ENCODE measurements around the gene SLC47A1. TPM values are rescaled to one million over a fixed set of nuclear protein-coding genes. Genes with fewer than 3 reads are reported as not detected.
"Not testable (repeated sequence)": the region's sequence is repeated elsewhere in the genome, so short reads cannot be mapped to it uniquely, and the experiment has no call there.

SLC47A1 gene
- total RNA-seq, 1 donor from 2014 or later, result 1.1 TPM

- H3K4me3 Mint-ChIP-seq (ENCODE audit: low read depth), result peak overlapping the region; percentile 75
- peaks cover 1% of the 10 kb centered on the region for H3K4me1 Mint-ChIP-seq (ENCODE audit: low read depth)
- H3K27ac Mint-ChIP-seq, result no peak overlapping the region
- peak; percentile 16 for DNase-seq (ENCODE audit: low spot score, unreplicated experiment)
- TF ChIP-seq CTCF (IDR thresholded peaks at IDR 0.05; ENCODE audit: unreplicated experiment), result no peak
- no peaks in the 10 kb centered on the region for H3K36me3 Mint-ChIP-seq (ENCODE audit: insufficient read depth)
- H3K27me3 Mint-ChIP-seq, result peaks cover 48% of the 10 kb centered on the region
- no peaks in the 10 kb centered on the region for H3K9me3 Mint-ChIP-seq (ENCODE audit: low read depth)
Measured at GRCh38 chr17:19579867-19580565, 46.4 kb downstream of the SLC47A1 start.

- peaks cover 48% of the 10 kb centered on the region for H3K27me3 Mint-ChIP-seq
- H3K27ac Mint-ChIP-seq; H3K9me3 Mint-ChIP-seq (ENCODE audit: low read depth); H3K4me1 Mint-ChIP-seq (ENCODE audit: low read depth); DNase-seq (ENCODE audit: low spot score, unreplicated experiment); H3K36me3 Mint-ChIP-seq (ENCODE audit: insufficient read depth): not testable (repeated sequence)
- peak overlapping the region; percentile 75 for H3K4me3 Mint-ChIP-seq (ENCODE audit: low read depth)
Measured at GRCh38 chr17:19580566-19580920, 46.9 kb downstream of the SLC47A1 start.

DNA sequence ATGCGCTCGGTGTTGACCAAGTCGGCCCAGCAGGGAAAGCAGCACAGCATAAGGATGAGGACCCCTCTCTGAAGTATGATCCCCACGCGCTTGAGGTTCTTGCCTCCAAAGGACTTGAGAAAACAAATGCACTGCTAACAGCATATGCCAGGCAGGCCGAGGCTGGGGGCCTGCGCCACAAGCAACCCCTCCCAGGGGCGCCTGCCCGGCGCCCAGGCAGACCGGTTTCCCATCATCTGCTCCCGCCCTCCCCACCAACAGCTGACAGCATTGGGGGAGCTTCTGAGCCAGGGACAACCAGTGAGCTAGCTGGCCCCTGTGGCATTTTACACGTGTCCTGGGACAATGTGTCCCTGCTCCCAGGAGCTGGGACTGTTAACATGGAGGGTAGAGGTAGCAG lies 48.5 kb downstream of the SLC47A1 start:
- not testable (repeated sequence) for H3K4me3 Mint-ChIP-seq (ENCODE audit: low read depth); H3K36me3 Mint-ChIP-seq (ENCODE audit: insufficient read depth); H3K9me3 Mint-ChIP-seq (ENCODE audit: low read depth); DNase-seq (ENCODE audit: low spot score, unreplicated experiment); H3K4me1 Mint-ChIP-seq (ENCODE audit: low read depth); H3K27ac Mint-ChIP-seq
- H3K27me3 Mint-ChIP-seq, result peaks cover 47% of the 10 kb centered on the region

GRCh38 chr17:19583871-19584270 lies 50.2 kb downstream of the SLC47A1 start:
- Mint-ChIP-seq H3K4me3 (ENCODE audit: low read depth) (no peak overlapping the region), H3K9me3 (ENCODE audit: low read depth) (no peaks in the 10 kb centered on the region), H3K27me3 (peaks cover 30% of the 10 kb centered on the region), H3K27ac (no peak overlapping the region), H3K36me3 (ENCODE audit: insufficient read depth) (no peaks in the 10 kb centered on the region), H3K4me1 (ENCODE audit: low read depth) (peaks cover 1% of the 10 kb centered on the region)
- no peak for DNase-seq (ENCODE audit: low spot score, unreplicated experiment)
- TF ChIP-seq CTCF (IDR thresholded peaks at IDR 0.05; ENCODE audit: unreplicated experiment), result no peak

GRCh38 chr17:19590451-19590850 lies 56.8 kb downstream of the SLC47A1 start:
- Mint-ChIP-seq H3K9me3 (ENCODE audit: low read depth) (no peaks in the 10 kb centered on the region), H3K4me3 (ENCODE audit: low read depth) (no peak overlapping the region), H3K4me1 (ENCODE audit: low read depth) (peaks cover 2% of the 10 kb centered on the region), H3K27ac (no peak overlapping the region), H3K36me3 (ENCODE audit: insufficient read depth) (no peaks in the 10 kb centered on the region), H3K27me3 (peaks cover 5% of the 10 kb centered on the region)
- TF ChIP-seq CTCF (IDR thresholded peaks at IDR 0.05; ENCODE audit: unreplicated experiment), result no peak
- DNase-seq (ENCODE audit: low spot score, unreplicated experiment), result no peak

DNA sequence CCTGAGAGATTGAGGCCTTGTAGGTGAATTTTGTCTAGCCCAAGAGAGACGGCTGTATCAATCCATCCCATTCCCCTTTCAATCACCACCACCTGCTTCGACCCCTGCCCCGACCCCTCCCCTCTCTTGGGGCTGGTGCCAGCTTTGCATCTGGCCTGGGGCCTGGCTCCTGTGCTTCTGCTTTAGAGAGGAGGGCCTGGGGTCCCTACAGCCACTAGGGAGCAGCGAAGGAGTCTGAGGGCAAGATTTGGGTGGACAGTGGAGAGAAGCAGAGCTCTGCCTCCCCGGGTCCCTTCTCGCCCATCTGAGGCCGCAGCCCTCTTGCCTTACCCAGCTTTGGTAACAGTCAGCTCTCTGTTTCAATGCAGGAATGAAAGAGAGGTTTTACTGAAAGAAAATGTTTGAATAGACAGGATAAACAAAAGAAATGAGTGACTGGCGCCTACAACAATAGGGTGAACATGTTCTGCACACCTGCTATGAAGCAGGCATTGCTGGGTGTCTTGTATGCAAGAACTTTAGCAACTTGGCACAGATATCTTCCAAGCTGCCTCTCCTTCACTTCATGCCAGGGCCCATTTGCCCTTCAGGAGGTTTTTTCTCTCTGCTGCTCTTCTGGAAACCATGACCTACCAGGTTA lies 57.4 kb downstream of the SLC47A1 start:
- no peak overlapping the region for H3K27ac Mint-ChIP-seq
- no peak for DNase-seq (ENCODE audit: low spot score, unreplicated experiment)
- H3K9me3 Mint-ChIP-seq (ENCODE audit: low read depth), result no peaks in the 10 kb centered on the region
- H3K4me1 Mint-ChIP-seq (ENCODE audit: low read depth), result peaks cover 2% of the 10 kb centered on the region
- no peaks in the 10 kb centered on the region for H3K36me3 Mint-ChIP-seq (ENCODE audit: insufficient read depth)
- TF ChIP-seq CTCF (IDR thresholded peaks at IDR 0.05; ENCODE audit: unreplicated experiment), result no peak
- peaks cover 5% of the 10 kb centered on the region for H3K27me3 Mint-ChIP-seq
- no peak overlapping the region for H3K4me3 Mint-ChIP-seq (ENCODE audit: low read depth)

Measured in progenitor cell of endocrine pancreas (in vitro differentiated cells).